Measurements from ENCODE around the gene C10orf105. TPM values are rescaled to one million over a fixed set of nuclear protein-coding genes. Genes with fewer than 3 reads are reported as not detected.

The C10orf105 gene
- total RNA-seq, 4 donors from 2014 or later = 0.06 to 0.17 (median 0.11) TPM; not detected in 1

DNA sequence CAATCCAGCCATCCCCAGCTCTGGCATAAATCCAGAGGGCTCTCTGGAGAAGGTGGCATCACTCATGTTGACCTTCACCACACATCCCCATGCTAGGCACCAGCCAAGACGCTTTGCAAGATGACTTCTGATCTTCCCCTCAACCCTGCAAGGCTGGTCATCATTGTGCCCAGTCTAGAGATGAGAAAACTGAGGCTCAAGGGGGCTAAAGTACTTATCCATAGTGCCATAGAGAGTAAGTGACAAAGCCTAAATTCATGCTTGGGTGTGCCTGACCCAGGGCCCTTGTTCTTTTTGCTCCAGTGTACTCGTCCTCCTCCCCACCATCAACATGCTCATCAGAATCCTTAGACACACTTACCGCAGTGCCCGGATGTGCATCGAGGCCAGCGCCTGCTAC, 1.7 kb upstream of the C10orf105 start:
- Histone ChIP-seq H3K4me1 (peaks cover 28 to 46% (median 38%) of the 10 kb centered on the region in 4 donors), H3K27me3 (no peaks in the 10 kb centered on the region), H3K4me3 (no peak overlapping the region), H3K36me3 (no peaks in the 10 kb centered on the region), H3K9me3 (no peaks in the 10 kb centered on the region), H3K27ac (replicated peaks in 1 of 4) (no peak overlapping the region)
- intact Hi-C loops (cut with DNase I) = no loop called here
- TF ChIP-seq POLR2AphosphoS5 (IDR thresholded peaks at IDR 0.05) = no peak
- TF ChIP-seq, protein P1, sequence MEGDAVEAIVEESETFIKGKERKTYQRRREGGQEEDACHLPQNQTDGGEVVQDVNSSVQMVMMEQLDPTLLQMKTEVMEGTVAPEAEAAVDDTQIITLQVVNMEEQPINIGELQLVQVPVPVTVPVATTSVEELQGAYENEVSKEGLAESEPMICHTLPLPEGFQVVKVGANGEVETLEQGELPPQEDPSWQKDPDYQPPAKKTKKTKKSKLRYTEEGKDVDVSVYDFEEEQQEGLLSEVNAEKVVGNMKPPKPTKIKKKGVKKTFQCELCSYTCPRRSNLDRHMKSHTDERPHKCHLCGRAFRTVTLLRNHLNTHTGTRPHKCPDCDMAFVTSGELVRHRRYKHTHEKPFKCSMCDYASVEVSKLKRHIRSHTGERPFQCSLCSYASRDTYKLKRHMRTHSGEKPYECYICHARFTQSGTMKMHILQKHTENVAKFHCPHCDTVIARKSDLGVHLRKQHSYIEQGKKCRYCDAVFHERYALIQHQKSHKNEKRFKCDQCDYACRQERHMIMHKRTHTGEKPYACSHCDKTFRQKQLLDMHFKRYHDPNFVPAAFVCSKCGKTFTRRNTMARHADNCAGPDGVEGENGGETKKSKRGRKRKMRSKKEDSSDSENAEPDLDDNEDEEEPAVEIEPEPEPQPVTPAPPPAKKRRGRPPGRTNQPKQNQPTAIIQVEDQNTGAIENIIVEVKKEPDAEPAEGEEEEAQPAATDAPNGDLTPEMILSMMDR (IDR thresholded peaks at IDR 0.05) = no peak
- TF ChIP-seq POLR2A (IDR thresholded peaks at IDR 0.05; ENCODE audit: low read depth) = no peak
- WGBS = 97% methylated on average over 6 of the region's 6 CpGs
- no peak for DNase-seq (ENCODE audit: extremely low spot score)

DNA sequence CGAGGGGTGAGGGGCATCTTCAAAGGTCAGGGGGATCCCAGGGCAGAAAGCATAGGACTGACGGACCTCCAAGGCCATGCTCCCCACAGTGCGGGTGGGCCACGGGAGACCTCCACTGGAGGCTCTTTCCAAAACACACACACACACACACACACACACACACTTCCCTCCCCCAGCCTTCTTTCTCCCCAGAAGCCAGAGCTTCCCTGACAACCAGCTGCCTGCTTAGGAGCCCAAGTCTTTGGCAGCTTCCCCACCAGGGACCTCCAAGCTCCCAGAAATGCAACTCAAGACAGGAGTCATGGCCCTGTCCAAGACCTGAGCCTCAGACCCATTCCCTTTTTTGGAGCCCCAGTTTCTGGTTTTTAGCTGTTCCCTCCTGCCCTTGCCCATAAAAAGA, 710 bp upstream of the C10orf105 start:
- Histone ChIP-seq H3K27ac (replicated peaks in 1 of 4) (no peak overlapping the region), H3K36me3 (no peaks in the 10 kb centered on the region), H3K27me3 (no peaks in the 10 kb centered on the region), H3K4me3 (no peak overlapping the region), H3K4me1 (peaks cover 37 to 46% (median 44%) of the 10 kb centered on the region in 4 donors), H3K9me3 (no peaks in the 10 kb centered on the region)
- no peak for DNase-seq (ENCODE audit: extremely low spot score)
- intact Hi-C loops (cut with DNase I) = no loop called here
- 88% methylated on average over 4 of the region's 4 CpGs for WGBS
- TF ChIP-seq POLR2AphosphoS5 (IDR thresholded peaks at IDR 0.05) (no peak), POLR2A (IDR thresholded peaks at IDR 0.05; ENCODE audit: low read depth) (no peak), EP300 (IDR thresholded peaks at IDR 0.05) (no peak)
- TF ChIP-seq, protein P1 (IDR thresholded peaks at IDR 0.05) = no peak

DNA sequence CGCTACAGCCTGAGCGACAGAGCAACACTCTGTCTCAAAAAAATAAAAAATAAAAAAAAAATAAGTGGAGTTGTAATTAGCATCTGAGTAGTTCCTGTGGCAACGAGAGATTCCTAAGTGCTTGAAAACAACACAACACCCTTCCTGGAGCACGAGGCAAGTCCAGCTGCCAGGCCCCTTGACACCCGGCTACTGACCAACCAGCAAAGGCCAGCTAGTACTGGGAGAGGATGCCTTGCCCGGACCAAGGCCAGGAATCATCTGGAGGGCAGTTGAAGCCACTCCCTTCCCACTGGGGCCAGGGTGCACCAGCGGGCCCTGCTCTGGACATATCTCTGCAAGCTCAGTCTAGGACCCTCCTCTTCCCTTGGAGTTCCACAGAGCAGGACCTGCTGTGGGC, 536 bp downstream of the C10orf105 start:
- WGBS = 82% methylated on average over 7 of the region's 7 CpGs
- no peaks in the 10 kb centered on the region for H3K9me3 ChIP-seq
- H3K27ac ChIP-seq (replicated peaks in 1 of 4) = peak overlapping the region in 3 of 4 donors; percentile 32 to 70 (median 35)
- DNase-seq (ENCODE audit: extremely low spot score) = no peak
- no peak overlapping the region for H3K4me3 ChIP-seq
- H3K36me3 ChIP-seq = no peaks in the 10 kb centered on the region
- no peak for TF ChIP-seq EP300 (IDR thresholded peaks at IDR 0.05)
- peak; percentile 12 to 27 for TF ChIP-seq POLR2AphosphoS5 (IDR thresholded peaks at IDR 0.05)
- H3K27me3 ChIP-seq = no peaks in the 10 kb centered on the region
- intact Hi-C loops (cut with DNase I) = no loop called here
- peaks cover 50 to 58% (median 56%) of the 10 kb centered on the region in 4 donors for H3K4me1 ChIP-seq

DNA sequence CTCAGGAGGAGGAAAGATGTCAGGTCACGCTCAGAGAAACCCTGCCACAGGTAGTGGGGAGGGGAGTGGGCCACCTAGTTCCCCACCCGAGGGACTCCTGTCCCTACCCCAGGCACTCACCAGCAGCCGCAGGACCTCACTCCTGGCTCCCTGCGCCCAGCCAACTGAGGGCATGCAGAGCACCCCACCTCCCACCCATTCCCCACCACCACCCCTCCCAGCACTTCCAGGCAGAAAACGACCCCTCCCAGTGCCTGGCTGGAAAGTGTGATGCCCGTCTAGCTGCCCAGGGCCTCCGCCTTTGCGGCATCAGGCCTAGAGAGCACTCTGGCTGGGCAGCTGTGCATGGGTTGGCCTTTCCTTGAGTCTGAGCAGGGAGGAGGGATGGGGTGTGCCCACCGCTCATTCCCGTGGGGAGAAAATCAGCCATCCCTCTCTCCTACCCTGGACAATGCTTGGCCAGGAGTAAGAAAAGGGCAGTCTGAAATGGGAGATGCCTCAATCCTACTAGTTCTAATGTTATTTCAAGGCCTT, 1.3 kb downstream of the C10orf105 start:
- H3K27me3 ChIP-seq = no peaks in the 10 kb centered on the region
- peak overlapping the region; percentile 32 to 70 (median 46) for H3K27ac ChIP-seq (replicated peaks in 1 of 4)
- no peaks in the 10 kb centered on the region for H3K36me3 ChIP-seq
- H3K9me3 ChIP-seq = no peaks in the 10 kb centered on the region
- H3K4me3 ChIP-seq = no peak overlapping the region
- no peak for DNase-seq (ENCODE audit: extremely low spot score)
- H3K4me1 ChIP-seq = peaks cover 58 to 66% (median 64%) of the 10 kb centered on the region in 4 donors
- WGBS = 74% methylated on average over 3 of the region's 10 CpGs
- TF ChIP-seq POLR2AphosphoS5 (IDR thresholded peaks at IDR 0.05) (no peak), EP300 (IDR thresholded peaks at IDR 0.05) (no peak), POLR2A (IDR thresholded peaks at IDR 0.05; ENCODE audit: low read depth) (no peak)
- TF ChIP-seq, protein P1 (IDR thresholded peaks at IDR 0.05) = no peak
- intact Hi-C loops (cut with DNase I) = no loop called here

DNA sequence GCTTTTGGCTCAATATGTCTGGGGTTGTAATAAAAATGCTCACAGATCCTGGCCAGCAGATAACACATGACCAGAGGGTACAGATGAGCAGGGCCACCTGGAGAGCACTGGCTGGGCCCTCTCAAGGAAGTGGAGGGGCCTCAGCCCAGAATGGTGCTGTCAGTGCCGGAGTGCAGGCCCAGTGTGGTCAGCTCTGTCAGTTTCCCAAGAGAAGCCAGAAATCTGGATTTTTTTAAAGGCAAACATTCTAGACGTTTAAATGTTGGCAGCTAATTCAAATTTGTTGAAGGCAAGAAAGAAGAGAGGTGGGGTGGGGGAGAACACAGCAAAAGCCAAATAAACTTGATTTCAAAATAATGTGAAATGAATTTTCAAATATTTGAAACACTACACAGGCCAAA, 2.0 kb downstream of the C10orf105 start:
- TF ChIP-seq POLR2AphosphoS5 (IDR thresholded peaks at IDR 0.05) = peak in 1 of 2 donors; percentile 7
- TF ChIP-seq, protein P1 (IDR thresholded peaks at IDR 0.05) = no peak
- TF ChIP-seq EP300 (IDR thresholded peaks at IDR 0.05) = no peak
- Histone ChIP-seq H3K9me3 (no peaks in the 10 kb centered on the region), H3K27ac (replicated peaks in 1 of 4) (peak overlapping the region; percentile 32 to 64 (median 46)), H3K36me3 (no peaks in the 10 kb centered on the region), H3K4me1 (peaks cover 65 to 73% (median 71%) of the 10 kb centered on the region in 4 donors), H3K4me3 (no peak overlapping the region), H3K27me3 (no peaks in the 10 kb centered on the region)
- DNase-seq (ENCODE audit: extremely low spot score) = no peak
- WGBS = 43% methylated on average over 2 of the region's 2 CpGs
- intact Hi-C loops (cut with DNase I) = no loop called here

Measured in esophagus muscularis mucosa (tissue), 4 donors.